T47D (cell line): Measurements from ENCODE around the gene TRAPPC12.
"Not testable (repeated sequence)": the region's sequence is repeated elsewhere in the genome, so short reads cannot be mapped to it uniquely, and the experiment has no call there.

Source experiments
- DNase-seq, 2 experiments: peaks; one replicate each; pipeline versions ENCODE4 v3.0.0 to v3.0.0-alpha.2; 2011 to 2012; ENCODE audit warnings: low read depth in 1 of 2, low spot score in 1 of 2
- JUND ChIP-seq: IDR thresholded peaks from 2 replicates; pipeline ENCODE4 v1.6.1; 2012; ENCODE audit warnings: low read depth
- in situ Hi-C: cut with HindIII; loops from 2 replicates; pipeline ENCODE4 v1.10.0; 2016; ENCODE audit warnings: low sequenced_read_pairs, low pct_unique_long_range_greater_than_20kb

The TRAPPC12 gene

DNA sequence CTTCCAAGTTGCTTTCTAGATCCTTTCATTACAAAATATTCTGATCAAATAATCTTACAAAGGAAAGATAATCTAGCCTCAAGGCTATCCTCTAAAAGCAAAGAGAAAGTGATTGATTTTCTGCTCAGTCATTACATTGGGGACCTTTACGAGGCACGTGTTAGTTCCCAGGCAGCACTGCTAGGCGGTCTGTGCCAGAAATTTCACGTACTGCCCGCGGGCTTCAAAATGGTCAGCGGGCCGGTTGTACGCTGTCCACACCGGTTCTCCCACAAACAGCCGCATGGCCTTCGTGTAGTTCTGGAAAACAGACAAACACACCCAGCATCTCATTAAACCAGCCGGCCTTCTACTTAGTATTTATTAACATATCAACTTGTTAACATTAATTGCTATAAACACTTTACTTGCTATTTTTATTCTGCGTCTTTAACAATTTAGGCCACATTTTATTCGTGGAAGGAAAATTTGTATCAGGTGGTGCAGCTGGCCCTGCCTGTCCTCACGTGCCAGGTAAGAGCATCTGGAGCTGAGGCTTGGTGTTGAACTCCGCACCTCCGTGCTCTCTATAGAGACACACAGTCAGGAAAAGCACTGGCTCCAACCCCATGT is 119.4 kb downstream of the TRAPPC12 start:
- DNase-seq = no peak
- in situ Hi-C loops = no loop called here
- TF ChIP-seq JUND = no peak

- in situ Hi-C loops = no loop called here
- DNase-seq = no peak
- no peak for TF ChIP-seq JUND
These were observed 120.9 kb downstream of the TRAPPC12 start for GRCh38 chr2:3500326-3500899.

DNA sequence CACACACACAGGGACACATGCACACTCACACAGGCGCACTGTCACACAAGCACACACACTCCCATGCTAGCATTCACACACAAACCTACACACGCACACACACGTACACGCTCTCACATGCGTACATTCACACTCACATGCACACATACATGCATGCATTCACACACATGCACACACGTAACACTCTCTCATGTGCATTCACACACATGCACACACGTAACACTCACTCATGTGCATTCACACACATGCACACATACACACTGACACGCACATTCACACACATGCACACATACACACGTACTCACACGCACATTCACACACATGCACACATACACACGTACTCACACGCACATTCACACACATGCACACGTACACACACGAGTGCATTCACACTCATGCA is 123.6 kb downstream of the TRAPPC12 start:
- in situ Hi-C loops = no loop called here
- no peak for TF ChIP-seq JUND
- DNase-seq = no peak

- no peak for DNase-seq
- in situ Hi-C loops = no loop called here
These were observed 124.0 kb downstream of the TRAPPC12 start for GRCh38 chr2:3503483-3503882.

DNA sequence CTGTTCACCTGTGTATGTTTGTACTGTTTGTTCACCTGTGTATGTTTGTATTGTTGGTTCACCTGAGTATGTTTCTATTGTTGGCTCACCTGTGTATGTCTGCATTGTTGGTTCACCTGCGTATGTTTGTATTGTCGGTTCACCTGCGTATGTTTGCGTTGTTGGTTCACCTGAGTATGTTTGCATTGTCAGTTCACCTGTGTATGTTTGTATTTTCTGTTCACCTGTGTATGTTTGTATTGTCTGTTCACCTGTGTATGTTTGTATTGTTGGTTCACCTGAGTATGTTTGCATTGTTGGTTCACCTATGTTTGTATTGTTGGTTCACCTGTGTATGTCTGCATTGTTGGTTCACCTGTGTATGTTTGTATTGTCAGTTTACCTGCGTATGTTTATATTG is 125.2 kb downstream of the TRAPPC12 start:
- in situ Hi-C loops = no loop called here
- TF ChIP-seq JUND = no peak
- DNase-seq = peak in 1 of 2 experiments; percentile 56

More at GRCh38 chr2:3503483-3503882, 124.0 kb downstream of the TRAPPC12 start:
- no peak for TF ChIP-seq JUND

DNA sequence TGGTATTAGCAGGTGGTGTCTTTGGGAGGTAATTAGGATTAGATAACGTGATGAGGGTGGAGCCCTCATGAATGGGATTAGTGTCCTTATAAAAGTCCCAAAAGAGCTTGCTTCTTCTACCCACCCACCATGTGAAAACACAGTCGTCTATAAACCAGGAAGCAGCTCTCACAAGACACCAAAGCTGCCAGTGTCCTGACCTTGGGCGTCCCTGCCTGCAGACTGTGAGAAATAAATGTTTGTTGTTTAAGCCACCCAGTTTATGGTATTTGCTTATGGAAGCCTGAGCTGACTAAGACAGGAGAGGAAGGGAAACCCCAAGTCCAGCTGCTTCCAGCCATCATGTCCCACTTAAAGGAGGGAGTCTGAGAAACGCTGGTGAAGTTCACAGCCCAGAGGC is 126.3 kb downstream of the TRAPPC12 start:
- peak in 1 of 2 experiments; percentile 18 for DNase-seq
- TF ChIP-seq JUND = no peak

DNA sequence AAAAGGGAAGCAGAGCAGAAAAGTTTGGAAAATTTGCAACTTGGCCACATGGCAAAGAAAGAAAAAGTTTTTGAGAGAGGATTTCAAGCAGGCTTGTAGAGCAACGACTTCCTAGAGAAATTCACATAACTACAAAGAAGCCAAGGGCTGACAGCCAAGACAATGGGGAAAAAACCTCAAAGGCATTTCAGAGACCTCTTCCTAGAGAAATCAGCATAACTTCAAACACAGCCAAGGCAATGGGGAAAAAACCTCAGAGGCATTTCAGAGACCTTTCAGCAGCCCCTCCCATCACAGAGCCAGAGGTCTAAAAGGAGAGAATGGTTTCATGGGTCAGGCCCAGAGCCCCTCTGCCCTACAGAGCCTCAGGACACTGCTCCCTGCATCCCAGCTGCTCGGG is 132.6 kb downstream of the TRAPPC12 start:
- no peak for TF ChIP-seq JUND
- in situ Hi-C loops = no loop called here
- DNase-seq = no peak

More for the DNA sequence above, 126.3 kb downstream of the TRAPPC12 start:
- in situ Hi-C loops = no loop called here

DNA sequence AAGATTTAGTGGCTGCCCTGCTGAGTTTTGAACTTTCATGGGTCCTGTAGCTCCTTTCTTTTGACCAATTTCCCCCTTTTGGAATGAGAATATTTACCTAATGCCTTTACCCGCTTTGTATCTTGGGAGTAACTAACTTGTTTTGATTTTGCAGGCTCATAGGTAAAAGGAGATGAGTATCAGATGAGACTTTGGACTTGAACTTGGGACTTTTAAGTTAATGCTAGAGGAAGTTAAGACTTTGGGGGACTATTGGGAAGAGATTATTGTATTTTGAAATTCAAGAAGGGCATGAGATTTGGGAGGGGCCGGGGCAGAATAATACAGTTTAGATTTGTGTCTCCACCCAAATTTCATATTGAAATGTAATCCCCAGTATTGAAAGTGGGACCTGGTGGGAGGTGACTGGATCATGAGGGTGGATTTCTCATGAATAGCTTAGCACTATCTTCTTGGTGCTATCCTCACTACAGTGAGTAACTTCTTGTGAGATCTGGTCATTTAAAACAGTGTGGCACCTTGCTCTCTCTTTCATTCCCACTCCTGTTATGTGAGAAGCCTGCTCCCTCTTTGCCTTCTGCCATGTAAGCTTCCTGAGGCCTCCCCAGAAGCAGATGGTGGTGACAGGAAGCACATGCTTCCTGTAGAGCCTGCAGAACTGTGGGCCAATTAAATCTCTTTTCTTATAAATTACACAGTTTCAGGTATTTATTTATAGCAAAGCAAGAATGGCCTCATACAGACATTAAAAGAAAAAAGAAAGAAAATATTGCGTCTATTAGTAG is 133.7 kb downstream of the TRAPPC12 start:
- TF ChIP-seq JUND = no peak
- in situ Hi-C loops = no loop called here
- no peak for DNase-seq

DNA sequence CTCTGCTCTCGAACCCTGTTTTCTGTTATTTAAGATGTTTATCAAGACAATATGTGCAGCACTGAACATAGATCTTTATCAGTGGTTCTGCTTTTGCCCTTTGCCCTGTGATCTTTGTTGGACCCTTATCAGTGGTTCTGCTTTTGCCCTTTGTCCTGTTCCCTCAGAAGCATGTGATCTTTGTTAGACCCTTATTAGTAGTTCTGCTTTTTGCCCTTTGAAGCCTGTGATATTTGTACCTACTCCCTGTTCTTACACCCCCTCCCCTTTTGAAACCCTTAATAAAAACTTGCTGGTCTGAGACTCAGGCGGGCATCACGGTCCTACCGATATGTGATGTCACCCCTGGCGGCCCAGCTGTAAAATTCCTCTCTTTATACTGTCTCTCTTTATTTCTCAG is 135.9 kb downstream of the TRAPPC12 start:
- in situ Hi-C loops, DNase-seq: not testable (repeated sequence)

- no peak for TF ChIP-seq JUND
- in situ Hi-C loops = no loop called here
- no peak for DNase-seq
These were observed 137.3 kb downstream of the TRAPPC12 start for GRCh38 chr2:3516831-3517230.

GRCh38 chr2:3517948-3518495 is 138.5 kb downstream of the TRAPPC12 start:
- DNase-seq = peak in 1 of 2 experiments; percentile 17
- in situ Hi-C loops = no loop called here

DNA sequence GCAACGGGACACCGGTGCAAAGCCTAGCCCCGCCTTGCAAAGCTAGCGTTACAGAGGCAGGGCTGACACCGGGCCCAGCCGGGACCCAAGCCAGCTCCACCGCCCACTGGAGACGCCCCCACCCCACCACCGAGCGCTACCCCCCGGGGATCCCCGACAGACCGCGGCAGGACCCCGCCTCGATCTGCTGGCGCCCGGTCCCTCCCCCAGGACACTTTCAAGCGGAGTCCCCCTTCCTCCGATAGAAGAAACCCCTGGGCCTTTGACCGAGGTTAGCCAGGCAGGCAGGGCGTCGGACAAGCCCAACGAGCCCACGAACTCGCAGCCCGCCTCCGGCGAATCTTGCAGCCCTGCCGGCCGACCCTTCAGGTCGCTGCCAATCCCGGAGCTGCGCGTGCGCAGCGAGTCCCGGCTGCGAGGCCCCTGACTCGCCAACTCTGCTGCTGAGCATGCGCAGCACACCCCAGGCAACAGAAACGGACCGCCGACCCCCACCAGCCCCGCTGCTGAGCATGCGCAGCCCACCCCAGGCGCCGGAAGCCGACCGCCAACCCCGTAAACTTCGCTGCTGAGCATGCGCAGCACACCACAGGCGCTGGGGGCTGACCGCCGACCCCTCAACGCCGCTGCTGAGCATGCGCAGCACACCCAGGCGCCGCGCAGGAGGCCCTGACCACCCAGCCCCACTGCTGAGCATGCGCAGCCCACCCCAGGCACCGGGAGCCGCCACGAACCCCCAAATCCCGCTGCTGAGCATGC is 139.2 kb downstream of the TRAPPC12 start:
- no peak for TF ChIP-seq JUND
- DNase-seq = peak; percentile 92 to 96
- in situ Hi-C loops = no loop called here

More at GRCh38 chr2:3517948-3518495, 138.5 kb downstream of the TRAPPC12 start:
- TF ChIP-seq JUND = no peak
